Naive thymus-derived CD4-positive, alpha-beta T cell (primary cell): ENCODE data around the gene PDXP. TPM values are rescaled to one million over a fixed set of nuclear protein-coding genes. Genes with fewer than 3 reads are reported as not detected.

Experiments used
- ATAC-seq: fragments of 150-1000 bp; cut with Tn5 transposase; 2 replicates; pipeline ENCODE4 v1.10.0; 2021; ENCODE audit warnings: mild to moderate bottlenecking, moderate library complexity
- CTCF ChIA-PET: fragments of 350-600 bp; sonication (Branson Sonifier 250); formaldehyde crosslinking; loops from one replicate; lab custom pipeline; 2021; ENCODE audit warnings: antibody characterized with exemption; lab: Charles Lee
- POLR2A ChIA-PET: fragments of 350-600 bp; sonication (Branson Sonifier 250); formaldehyde crosslinking; loops from one replicate; lab custom pipeline; 2021; ENCODE audit warnings: antibody characterized with exemption, inconsistent platforms; lab: Charles Lee
- DNase-seq, 9 donors: peaks; one replicate each; pipeline versions ENCODE4 v3.0.0 to v3.0.0-alpha.2; 2020 to 2022; ENCODE audit warnings: mixed read lengths in 1 of 9
- H3K27ac ChIP-seq: one replicate; pipeline ENCODE4 v1.7.0; 2013; ENCODE audit warnings: mild to moderate bottlenecking, low read depth, low read length, moderate library complexity
- H3K27me3 ChIP-seq, 2 donors: one replicate each; pipeline ENCODE4 v1.7.0; 2013; ENCODE audit warnings: low read length in 2 of 2, mild to moderate bottlenecking in 2 of 2, moderate library complexity in 2 of 2; ENCODE audit not compliant: control insufficient read depth in 2 of 2, insufficient read depth in 2 of 2
- H3K36me3 ChIP-seq, 3 experiments: 1 replicate in 2 of 3; 2 replicates in 1 of 3; pipeline ENCODE4 v1.7.0; 2013; ENCODE audit warnings: low read length in 3 of 3, mild to moderate bottlenecking in 3 of 3, moderate library complexity in 1 of 3; ENCODE audit not compliant: insufficient read depth in 3 of 3, control insufficient read depth in 2 of 3
- H3K4me1 ChIP-seq, 2 donors: one replicate each; pipeline ENCODE4 v1.7.0; 2013; ENCODE audit warnings: low read length in 2 of 2, mild to moderate bottlenecking in 2 of 2, moderate library complexity in 1 of 2; ENCODE audit not compliant: control insufficient read depth in 2 of 2, insufficient read depth in 2 of 2
- H3K4me3 ChIP-seq: 2 replicates; pipeline ENCODE4 v1.7.0; 2013; ENCODE audit warnings: mild to moderate bottlenecking, low read length
- H3K9me3 ChIP-seq, 3 experiments: 1 replicate in 2 of 3; 2 replicates in 1 of 3; pipeline ENCODE4 v1.7.0; 2013; ENCODE audit warnings: low read length in 3 of 3; ENCODE audit not compliant: control insufficient read depth in 2 of 3
- H3K27ac Mint-ChIP-seq, 9 donors: one replicate each; pipeline ENCODE4 v1.8.0; 2020 to 2022; ENCODE audit warnings: mixed read lengths in 9 of 9, mild to moderate bottlenecking in 8 of 9, moderate library complexity in 5 of 9, inconsistent platforms in 2 of 9
- H3K27me3 Mint-ChIP-seq, 5 donors: one replicate each; pipeline ENCODE4 v1.8.0; 2021 to 2022; ENCODE audit warnings: mixed read lengths in 5 of 5, mild to moderate bottlenecking in 1 of 5
- H3K36me3 Mint-ChIP-seq, 5 donors: one replicate each; pipeline ENCODE4 v1.8.0; 2020 to 2022; ENCODE audit warnings: mixed read lengths in 5 of 5, mild to moderate bottlenecking in 3 of 5, inconsistent platforms in 1 of 5
- H3K4me1 Mint-ChIP-seq, 7 donors: one replicate each; pipeline ENCODE4 v1.8.0; 2020 to 2022; ENCODE audit warnings: mixed read lengths in 7 of 7, mild to moderate bottlenecking in 3 of 7, inconsistent platforms in 1 of 7
- H3K4me3 Mint-ChIP-seq, 10 donors: one replicate each; pipeline ENCODE4 v1.8.0; 2020 to 2022; ENCODE audit warnings: mild to moderate bottlenecking in 10 of 10, mixed read lengths in 10 of 10, moderate library complexity in 6 of 10, inconsistent platforms in 2 of 10
- H3K9me3 Mint-ChIP-seq, 11 donors: one replicate each; pipeline ENCODE4 v1.8.0; 2020 to 2022; ENCODE audit warnings: mixed read lengths in 11 of 11, mild to moderate bottlenecking in 4 of 11, inconsistent platforms in 1 of 11, moderate library complexity in 1 of 11
- intact Hi-C, 2 donors: fragments of 100-400 bp; cut with micrococcal nuclease; formaldehyde crosslinking; loops; one replicate each; pipeline ENCODE4 v1.15.1; 2023
- polyA plus RNA-seq, 2 donors: library from polyadenylated mRNA; unstranded; fragments of 300-500 nt; fragmentation: Illumina TruSeq; gene quantifications; one replicate each; pipeline ENCODE4 v1.2.3, GENCODE V29; 2021
- total RNA-seq, 6 experiments: library from RNA in 5 of 6; stranded (reverse) in 5 of 6; gene quantifications; 1 replicate in 5 of 6; 2 replicates in 1 of 6; pipeline ENCODE4 v1.2.3 and lab custom pipeline; 2021 to 2026

The PDXP gene
- total and polyA plus RNA-seq, 7 experiments from 2014 or later: 1.9 to 27.4 (median 4.9) TPM

DNA sequence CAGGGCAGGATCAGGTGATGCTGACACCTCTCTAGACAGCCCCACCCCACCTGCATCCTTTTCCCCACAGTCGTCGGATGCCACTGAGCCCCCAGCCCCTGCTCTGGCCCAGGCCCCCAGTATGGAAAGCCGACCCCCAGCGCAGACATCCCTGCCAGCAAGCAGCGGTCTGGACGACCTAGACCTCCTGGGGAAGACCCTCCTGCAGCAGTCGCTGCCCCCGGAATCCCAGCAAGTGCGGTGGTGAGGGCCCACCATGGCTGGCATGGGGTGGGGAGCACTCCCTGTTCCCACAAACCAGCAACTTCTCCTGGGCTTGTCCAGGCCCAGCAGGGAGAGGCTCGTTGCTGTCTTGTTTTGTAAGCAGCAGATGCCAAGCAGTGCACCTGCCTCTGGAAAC, 28.6 kb upstream of the PDXP start:
- Mint-ChIP-seq H3K27me3 (no peaks in the 10 kb centered on the region), H3K36me3 (peaks cover 0 to 4% (median 0%) of the 10 kb centered on the region in 5 donors), H3K27ac (peak overlapping the region in 5 of 9 donors; percentile 32 to 65 (median 41)), H3K4me1 (peaks cover 38 to 73% (median 53%) of the 10 kb centered on the region in 7 donors), H3K4me3 (no peak overlapping the region), H3K9me3 (no peaks in the 10 kb centered on the region)
- DNase-seq: no peak
- H3K27me3 ChIP-seq: no peaks in the 10 kb centered on the region
- CTCF ChIA-PET: interaction anchor here (1.3 to 20.3 kb wide), 5 partner anchors 7 to 51 kb away, joined by 3 to 292 read pairs (median 6); partner anchors contain the start of genes LGALS1, NOL12, PDXP and SH3BP1
- H3K27ac ChIP-seq: no peak overlapping the region
- POLR2A ChIA-PET: interaction anchor here (1.1 to 4.6 kb wide), 3 partner anchors 13 to 48 kb away, joined by 3 to 39 read pairs (median 15); partner anchors contain the start of genes GGA1 and SH3BP1
- no peaks in the 10 kb centered on the region for H3K9me3 ChIP-seq
- no peak for ATAC-seq
- H3K4me1 ChIP-seq: peaks cover 63 to 69% of the 10 kb centered on the region in 2 donors
- intact Hi-C loops: loop anchor here in 1 of 2 donors (5.0 kb wide), 1 partner anchor 117 kb away; no protein-coding TSS in a partner anchor
- H3K36me3 ChIP-seq: peaks cover 0 to 41% (median 0%) of the 10 kb centered on the region in 3 experiments
- no peak overlapping the region for H3K4me3 ChIP-seq

DNA sequence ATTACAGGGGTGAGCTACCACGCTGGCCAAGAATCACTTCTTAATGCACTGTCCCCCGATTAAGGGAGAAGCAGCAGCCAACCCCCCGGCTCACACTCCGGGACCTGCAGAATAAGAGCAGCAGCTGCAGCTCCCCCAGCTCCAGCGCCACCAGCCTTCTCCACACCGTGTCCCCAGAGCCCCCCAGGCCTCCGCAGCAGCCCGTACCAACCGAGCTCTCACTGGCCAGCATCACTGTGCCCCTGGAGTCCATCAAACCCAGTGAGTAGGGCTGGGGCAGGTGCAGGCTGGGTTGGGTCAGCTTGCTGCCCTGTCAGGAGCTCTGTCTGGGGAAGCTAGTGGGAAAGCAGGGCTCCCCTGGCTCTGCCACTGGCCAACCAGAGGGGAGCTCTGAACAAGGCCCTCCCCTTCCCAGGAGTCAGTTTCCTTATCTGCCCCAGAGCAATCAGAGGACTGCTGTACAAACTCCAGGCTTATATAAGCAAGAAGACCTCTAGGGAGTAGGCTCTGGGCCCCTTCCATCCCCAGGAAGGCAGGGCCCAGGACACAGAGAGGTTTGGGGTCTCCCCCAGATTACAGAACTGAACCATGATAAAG, 27.6 kb upstream of the PDXP start:
- peaks cover 38 to 71% (median 55%) of the 10 kb centered on the region in 7 donors for H3K4me1 Mint-ChIP-seq
- no peaks in the 10 kb centered on the region for H3K9me3 Mint-ChIP-seq
- DNase-seq: no peak
- no peaks in the 10 kb centered on the region for H3K27me3 Mint-ChIP-seq
- H3K36me3 ChIP-seq: peaks cover 0 to 38% (median 0%) of the 10 kb centered on the region in 3 experiments
- no peaks in the 10 kb centered on the region for H3K27me3 ChIP-seq
- no peak overlapping the region for H3K27ac ChIP-seq
- peaks cover 57 to 69% of the 10 kb centered on the region in 2 donors for H3K4me1 ChIP-seq
- no peak overlapping the region for H3K4me3 Mint-ChIP-seq
- no peaks in the 10 kb centered on the region for H3K9me3 ChIP-seq
- ChIA-PET CTCF (interaction anchor here (0.6 to 20.3 kb wide), 8 partner anchors 8 to 83 kb away, joined by 3 to 292 read pairs (median 5); partner anchors contain the start of genes LGALS1, NOL12, PDXP and SH3BP1), POLR2A (interaction anchor here (3.3 to 5.0 kb wide), 3 partner anchors 12 to 46 kb away, joined by 15 to 39 read pairs (median 34); partner anchors contain the start of genes GGA1, LGALS1 and SH3BP1)
- peak overlapping the region in 6 of 9 donors; percentile 5 to 93 (median 66) for H3K27ac Mint-ChIP-seq
- intact Hi-C loops: no loop called here
- no peak overlapping the region for H3K4me3 ChIP-seq
- no peak for ATAC-seq
- H3K36me3 Mint-ChIP-seq: no peaks in the 10 kb centered on the region

DNA sequence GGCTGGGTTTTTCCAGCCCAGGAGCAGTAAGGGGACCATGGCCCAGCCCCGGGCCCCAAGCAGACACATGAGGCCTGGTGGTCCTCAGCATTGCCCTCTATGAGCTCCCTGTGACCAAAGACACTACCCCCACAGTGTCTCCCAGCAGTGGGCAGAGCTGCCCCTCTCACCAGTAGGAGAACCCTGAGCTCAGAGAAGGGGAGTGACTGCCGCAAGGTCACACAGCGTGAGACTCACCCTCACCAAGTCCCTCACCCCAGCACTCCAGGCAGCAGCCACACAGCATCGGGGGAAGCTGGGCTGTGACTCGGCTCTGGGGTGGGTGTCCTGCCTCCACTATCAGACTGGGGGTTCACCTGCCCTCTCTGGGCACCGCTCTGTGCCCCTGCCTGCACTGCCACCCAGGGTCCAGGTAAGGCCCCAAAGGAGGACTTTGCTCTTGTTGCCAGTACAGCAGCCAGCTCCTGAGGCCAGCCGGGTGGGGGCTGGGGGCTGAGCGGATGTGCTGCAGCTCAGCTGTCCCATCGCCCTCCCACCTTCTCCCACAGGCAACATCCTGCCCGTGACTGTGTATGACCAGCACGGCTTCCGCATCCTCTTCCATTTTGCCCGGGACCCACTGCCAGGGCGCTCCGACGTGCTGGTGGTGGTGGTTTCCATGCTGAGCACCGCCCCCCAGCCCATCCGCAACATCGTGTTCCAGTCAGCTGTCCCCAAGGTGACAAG, 26.9 kb upstream of the PDXP start:
- peak overlapping the region; percentile 5 to 93 (median 69) for H3K27ac Mint-ChIP-seq

DNA sequence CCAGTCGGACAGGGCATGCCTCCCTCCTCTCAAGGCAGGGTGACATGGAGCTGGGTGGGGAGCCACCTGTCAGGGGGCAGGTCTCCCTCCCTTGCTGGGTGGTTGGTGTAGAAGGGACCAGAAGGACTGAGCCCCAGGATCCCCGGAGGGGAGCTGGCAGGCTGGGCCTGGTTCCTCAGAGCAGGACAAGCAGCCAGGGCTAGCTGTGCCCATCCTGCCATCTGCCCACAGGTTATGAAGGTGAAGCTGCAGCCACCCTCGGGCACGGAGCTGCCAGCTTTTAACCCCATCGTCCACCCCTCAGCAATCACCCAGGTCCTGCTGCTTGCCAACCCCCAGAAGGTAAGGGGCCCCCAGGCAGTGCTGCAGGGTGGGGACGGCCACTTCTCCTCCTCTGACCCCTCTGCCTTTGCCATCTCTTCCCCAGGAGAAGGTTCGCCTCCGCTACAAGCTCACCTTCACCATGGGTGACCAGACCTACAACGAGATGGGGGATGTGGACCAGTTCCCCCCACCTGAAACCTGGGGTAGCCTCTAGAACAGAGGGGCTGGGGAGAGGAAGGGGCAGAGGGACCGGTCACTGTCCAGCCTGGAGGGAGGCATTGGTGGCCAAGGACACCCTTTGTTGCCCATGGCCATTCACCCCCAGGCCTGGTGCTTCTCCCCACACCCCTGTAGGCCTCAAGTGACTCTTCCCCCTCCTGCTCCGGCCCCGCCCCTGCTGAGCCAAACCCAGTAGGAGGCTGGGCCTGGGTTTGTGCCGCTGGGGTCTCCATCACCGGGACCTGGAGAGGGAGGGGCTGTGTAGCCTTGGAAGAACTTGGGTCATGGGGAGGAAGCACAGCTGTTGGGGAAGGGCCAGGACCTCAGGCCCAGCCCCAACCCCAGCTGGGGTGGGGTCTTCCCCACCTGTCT, 26.1 kb upstream of the PDXP start:
- H3K27me3 ChIP-seq: no peaks in the 10 kb centered on the region
- CTCF ChIA-PET: interaction anchor here (0.9 to 20.3 kb wide), 9 partner anchors 7 to 231 kb away, joined by 3 to 292 read pairs (median 6); partner anchors contain the start of genes GGA1, LGALS1, NOL12 and SH3BP1

More for the DNA sequence above, 26.9 kb upstream of the PDXP start:
- no peaks in the 10 kb centered on the region for H3K9me3 ChIP-seq
- no peaks in the 10 kb centered on the region for H3K27me3 ChIP-seq
- Mint-ChIP-seq H3K4me3 (peak overlapping the region in 2 of 10 donors; percentile 4 to 18), H3K9me3 (no peaks in the 10 kb centered on the region), H3K27me3 (no peaks in the 10 kb centered on the region), H3K36me3 (no peaks in the 10 kb centered on the region), H3K4me1 (peaks cover 33 to 70% (median 62%) of the 10 kb centered on the region in 7 donors)
- peak overlapping the region; percentile 71 for H3K27ac ChIP-seq
- no peak overlapping the region for H3K4me3 ChIP-seq
- DNase-seq (no peak), ATAC-seq (no peak)
- intact Hi-C loops: no loop called here
- H3K4me1 ChIP-seq: peaks cover 56 to 69% of the 10 kb centered on the region in 2 donors
- POLR2A ChIA-PET: interaction anchor here (0.7 to 5.0 kb wide), 7 partner anchors 11 to 55 kb away, joined by 3 to 39 read pairs (median 15); partner anchors contain the start of genes GGA1, LGALS1, NOL12 and PDXP
- CTCF ChIA-PET: interaction anchor here (0.9 to 20.3 kb wide), 9 partner anchors 8 to 49 kb away, joined by 3 to 292 read pairs (median 6); partner anchors contain the start of genes GGA1, LGALS1, NOL12 and PDXP
- H3K36me3 ChIP-seq: peaks cover 0 to 36% (median 0%) of the 10 kb centered on the region in 3 experiments

DNA sequence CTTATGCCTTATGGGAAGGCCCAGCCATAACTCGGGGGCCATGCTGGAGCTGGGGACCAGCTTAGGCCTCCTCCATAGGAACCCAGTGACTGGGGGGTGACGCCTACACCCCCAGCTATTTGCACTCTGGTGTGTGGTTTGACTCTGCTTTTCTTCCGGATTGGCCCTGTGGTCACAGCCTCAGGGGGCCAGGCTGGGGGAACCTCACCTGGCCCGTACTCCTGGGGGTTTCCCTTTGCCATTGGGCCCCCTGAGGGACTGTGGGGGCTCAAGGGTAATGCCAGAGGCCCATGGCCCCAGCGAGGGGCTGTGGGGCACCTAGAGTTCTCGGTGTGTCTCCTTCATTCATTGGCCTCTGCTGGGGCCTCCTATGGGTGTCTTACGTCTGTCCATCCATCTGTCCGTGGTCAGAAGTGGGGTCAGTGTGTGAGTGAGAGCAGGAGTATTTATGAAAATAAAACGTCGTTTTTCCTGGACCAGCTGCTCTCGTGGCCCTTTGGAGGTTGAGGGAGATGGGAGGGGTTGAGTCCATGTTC, 25.4 kb upstream of the PDXP start:
- Histone ChIP-seq H3K9me3 (no peaks in the 10 kb centered on the region), H3K4me3 (peak overlapping the region; percentile 31), H3K27ac (peak overlapping the region; percentile 71), H3K36me3 (peaks cover 0 to 36% (median 0%) of the 10 kb centered on the region in 3 experiments), H3K4me1 (peaks cover 56 to 69% of the 10 kb centered on the region in 2 donors), H3K27me3 (no peaks in the 10 kb centered on the region)
- CTCF ChIA-PET: interaction anchor here (0.9 to 20.3 kb wide), 9 partner anchors 7 to 230 kb away, joined by 3 to 292 read pairs (median 11); partner anchors contain the start of genes GGA1, LGALS1, NOL12 and SH3BP1
- DNase-seq: peak in 1 of 9 donors; percentile 54
- peak overlapping the region; percentile 63 to 94 (median 92) for H3K27ac Mint-ChIP-seq
- peak; percentile 44 for ATAC-seq
- H3K9me3 Mint-ChIP-seq: no peaks in the 10 kb centered on the region
- H3K4me3 Mint-ChIP-seq: peak overlapping the region; percentile 4 to 79 (median 62)
- intact Hi-C loops: loop anchor here in 1 of 2 donors (1.0 kb wide), 2 partner anchors 10 kb away; no protein-coding TSS in a partner anchor
- H3K4me1 Mint-ChIP-seq: peaks cover 30 to 70% (median 63%) of the 10 kb centered on the region in 7 donors
- POLR2A ChIA-PET: interaction anchor here (0.5 to 5.0 kb wide), 12 partner anchors 8 to 174 kb away, joined by 3 to 39 read pairs (median 4); partner anchors contain the start of genes LGALS1, NOL12, PDXP and SH3BP1
- peaks cover 0 to 1% (median 0%) of the 10 kb centered on the region in 5 donors for H3K36me3 Mint-ChIP-seq
- no peaks in the 10 kb centered on the region for H3K27me3 Mint-ChIP-seq

More for the DNA sequence above, 26.1 kb upstream of the PDXP start:
- peak overlapping the region; percentile 71 for H3K27ac ChIP-seq
- no peak for DNase-seq
- H3K36me3 ChIP-seq: peaks cover 0 to 36% (median 0%) of the 10 kb centered on the region in 3 experiments
- no peaks in the 10 kb centered on the region for H3K9me3 Mint-ChIP-seq
- no peak for ATAC-seq
- peaks cover 27 to 70% (median 62%) of the 10 kb centered on the region in 7 donors for H3K4me1 Mint-ChIP-seq
- H3K4me3 ChIP-seq: no peak overlapping the region
- POLR2A ChIA-PET: interaction anchor here (0.5 to 5.0 kb wide), 12 partner anchors 7 to 174 kb away, joined by 3 to 39 read pairs (median 4); partner anchors contain the start of genes LGALS1, NOL12, PDXP and SH3BP1
- H3K27ac Mint-ChIP-seq: peak overlapping the region; percentile 36 to 94 (median 92)
- H3K9me3 ChIP-seq: no peaks in the 10 kb centered on the region
- no peaks in the 10 kb centered on the region for H3K27me3 Mint-ChIP-seq
- H3K4me1 ChIP-seq: peaks cover 56 to 69% of the 10 kb centered on the region in 2 donors
- H3K36me3 Mint-ChIP-seq: no peaks in the 10 kb centered on the region
- peak overlapping the region in 2 of 10 donors; percentile 4 to 18 for H3K4me3 Mint-ChIP-seq
- intact Hi-C loops: loop anchor here in 1 of 2 donors (1.0 kb wide), 2 partner anchors 9 to 11 kb away; no protein-coding TSS in a partner anchor
